HG03432 (cell line): ENCODE results near the gene RASD1.

Experiments used
- ATAC-seq: cut with Tn5 transposase; IDR thresholded peaks from one replicate; pipeline ENCODE4 v1.9.1; 2021; ENCODE audit warnings: mild to moderate bottlenecking, moderate library complexity; ENCODE audit not compliant: unreplicated experiment

RASD1 gene

DNA sequence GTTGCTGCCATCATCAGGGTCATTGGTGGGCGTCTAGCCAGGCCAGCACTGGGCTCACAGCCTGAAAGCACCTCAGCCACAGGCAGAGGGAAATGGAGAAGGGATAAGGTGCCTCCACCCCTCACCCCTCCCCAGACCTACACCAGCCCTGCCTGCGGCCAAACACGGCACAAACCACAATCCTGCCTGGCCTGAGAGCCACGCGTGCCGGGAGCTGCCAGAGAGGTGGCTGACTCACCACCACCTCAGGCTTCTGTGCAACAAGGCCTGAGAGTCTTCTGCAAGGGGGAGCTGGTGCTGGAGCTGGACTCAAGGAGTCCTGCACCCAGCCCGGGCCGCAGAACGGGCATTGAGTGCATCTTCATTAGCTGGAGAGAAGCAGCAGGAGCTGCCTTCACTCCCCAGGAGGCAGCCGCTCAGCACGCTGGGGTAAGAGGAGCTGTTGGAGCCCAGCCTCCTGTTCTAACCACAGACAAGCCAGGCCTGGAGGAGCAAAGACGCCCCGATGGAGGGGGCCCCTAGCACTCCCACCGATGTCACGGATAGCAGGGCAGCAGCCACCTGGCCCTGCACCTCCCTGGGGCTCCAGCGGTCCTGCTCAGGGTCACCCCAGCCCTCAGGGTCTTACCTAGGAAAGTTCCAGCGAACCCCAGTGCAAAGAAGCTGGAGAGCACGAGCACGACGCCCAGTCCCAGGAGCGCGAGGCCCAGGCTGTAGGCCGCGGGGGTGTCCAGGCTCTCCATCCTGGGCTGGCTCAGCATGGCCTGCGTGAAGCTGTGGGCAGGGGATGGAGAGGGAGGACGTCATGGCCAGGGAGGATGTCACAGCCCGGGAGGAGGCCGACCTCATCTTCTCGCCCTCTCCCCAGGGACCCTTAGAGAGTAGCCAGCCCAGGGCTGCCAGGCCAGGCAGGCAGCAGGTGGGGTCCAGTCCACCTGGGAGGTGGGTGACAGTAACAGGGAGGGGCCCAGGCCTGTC, 16.0 kb upstream of the RASD1 start:
- no peak for ATAC-seq

- no peak for ATAC-seq
These were observed 15.1 kb upstream of the RASD1 start for GRCh38 chr17:17511293-17511741.

GRCh38 chr17:17510456-17511292, 14.5 kb upstream of the RASD1 start:
- ATAC-seq = no peak

DNA sequence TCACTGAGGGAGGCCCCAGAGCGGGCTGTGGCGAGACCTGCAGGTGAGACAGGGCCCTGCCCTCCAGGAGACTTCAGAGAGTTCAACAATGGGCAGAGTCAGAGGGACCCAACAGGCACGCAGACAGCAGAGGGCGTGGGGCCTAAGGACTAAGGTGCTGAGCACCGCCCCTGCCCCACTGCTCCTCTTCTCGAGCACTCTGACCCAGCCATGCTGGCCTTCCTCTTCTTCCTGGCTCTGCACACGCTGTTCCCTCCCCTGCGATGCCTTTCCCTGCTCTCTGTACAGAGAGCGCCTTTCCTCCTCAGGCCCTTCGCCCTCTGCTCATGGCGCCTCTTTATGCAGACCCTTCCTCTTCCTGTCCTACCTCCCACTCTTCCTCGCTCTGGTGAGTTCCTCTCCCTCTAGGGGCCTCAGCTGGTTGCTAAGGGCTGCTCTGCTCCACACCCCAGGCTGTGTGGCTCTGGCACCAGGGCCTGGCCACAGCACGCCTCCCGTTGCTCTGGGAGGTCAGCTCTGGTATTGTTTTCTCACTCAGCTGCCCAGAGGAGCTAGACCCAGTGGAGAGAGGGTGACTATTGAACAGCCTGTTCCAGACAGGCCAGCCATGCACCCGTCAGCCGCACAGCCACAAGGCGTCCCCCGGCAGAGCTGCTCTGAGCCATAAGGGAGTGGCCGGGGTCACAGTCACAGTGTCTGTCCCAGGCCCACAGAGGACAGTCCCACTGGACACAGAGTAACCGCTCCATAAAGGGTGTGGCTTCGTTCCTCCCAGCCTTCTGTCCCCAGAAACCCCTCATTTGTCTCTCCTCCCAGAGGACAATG, 13.6 kb upstream of the RASD1 start:
- ATAC-seq = no peak

DNA sequence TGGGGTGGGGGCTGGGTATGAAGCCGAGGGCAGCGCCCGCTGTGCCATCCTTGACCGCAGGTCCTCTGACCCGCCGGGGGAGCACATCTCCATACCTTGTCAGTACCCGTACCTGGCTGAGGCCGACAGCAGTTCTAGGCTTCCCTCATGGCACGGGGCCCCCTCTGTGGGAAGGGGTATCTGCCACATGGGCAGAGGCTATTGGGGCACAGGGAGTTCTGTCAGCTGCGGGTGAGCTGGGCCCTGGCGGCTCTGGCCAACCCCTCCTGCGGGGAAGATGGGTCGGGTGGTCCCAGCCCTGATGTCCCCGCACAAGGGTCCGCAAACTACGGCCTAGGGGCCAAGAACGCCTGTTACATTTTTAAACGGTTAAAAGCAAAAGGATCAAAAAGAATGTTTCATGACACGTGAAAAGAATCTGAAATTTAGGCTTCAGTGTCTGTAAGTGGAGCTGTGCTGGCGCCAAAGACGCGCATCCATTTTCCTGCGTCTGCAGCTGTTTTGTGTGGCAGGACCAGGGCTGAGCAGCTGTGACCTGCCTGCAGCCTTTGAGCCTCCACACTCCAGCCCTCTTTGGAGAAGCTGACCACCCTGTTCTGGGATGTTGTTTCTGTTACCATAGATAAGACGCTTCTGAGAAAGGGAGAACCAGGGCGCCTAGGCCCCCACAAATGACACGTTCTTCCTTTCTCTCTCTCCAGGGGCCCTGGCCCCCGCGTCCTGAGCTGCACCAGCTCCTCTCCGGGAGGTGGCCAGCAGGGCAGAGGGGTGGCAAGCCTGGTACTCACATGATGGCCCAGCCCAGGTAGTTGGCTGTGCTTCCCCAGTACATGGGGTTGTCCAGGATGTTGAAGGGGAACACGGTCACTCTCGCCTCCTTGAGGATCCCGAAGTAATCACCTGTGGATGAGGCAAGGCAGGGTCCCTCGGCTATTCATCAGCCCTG, 12.7 kb upstream of the RASD1 start:
- ATAC-seq = no peak

DNA sequence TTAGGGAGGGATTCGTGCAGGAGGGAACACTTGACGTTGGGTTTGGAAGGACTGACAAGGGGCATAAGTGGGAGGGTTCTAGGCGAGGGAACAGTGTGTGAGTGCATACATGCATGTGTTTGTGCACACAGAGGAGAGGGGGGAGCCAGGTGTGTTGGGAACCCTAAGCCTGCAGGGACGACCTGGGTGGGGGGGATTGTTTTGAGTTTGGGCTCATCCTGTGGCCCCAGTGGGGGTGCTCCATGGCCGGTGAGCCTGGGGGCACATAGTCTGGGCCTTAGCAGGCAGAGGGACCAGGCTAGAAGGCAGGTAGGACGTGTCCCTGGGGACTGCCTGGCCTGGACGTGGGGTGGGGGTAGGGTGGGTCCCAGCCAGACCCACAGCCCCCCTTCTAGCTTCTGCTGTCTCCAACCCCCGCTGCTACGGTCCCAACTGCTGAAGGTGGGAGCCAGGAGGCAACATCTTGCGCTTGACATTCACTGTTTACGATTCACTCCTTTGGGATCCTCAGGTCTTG, 11.9 kb upstream of the RASD1 start:
- ATAC-seq = no peak

GRCh38 chr17:17507465-17508011, 11.3 kb upstream of the RASD1 start:
- no peak for ATAC-seq

GRCh38 chr17:17506893-17507464, 10.8 kb upstream of the RASD1 start:
- ATAC-seq = no peak

- no peak for ATAC-seq
These were observed 10.1 kb upstream of the RASD1 start for GRCh38 chr17:17506181-17506741.

- ATAC-seq = no peak
These were observed 9.5 kb upstream of the RASD1 start for GRCh38 chr17:17505610-17506171.

DNA sequence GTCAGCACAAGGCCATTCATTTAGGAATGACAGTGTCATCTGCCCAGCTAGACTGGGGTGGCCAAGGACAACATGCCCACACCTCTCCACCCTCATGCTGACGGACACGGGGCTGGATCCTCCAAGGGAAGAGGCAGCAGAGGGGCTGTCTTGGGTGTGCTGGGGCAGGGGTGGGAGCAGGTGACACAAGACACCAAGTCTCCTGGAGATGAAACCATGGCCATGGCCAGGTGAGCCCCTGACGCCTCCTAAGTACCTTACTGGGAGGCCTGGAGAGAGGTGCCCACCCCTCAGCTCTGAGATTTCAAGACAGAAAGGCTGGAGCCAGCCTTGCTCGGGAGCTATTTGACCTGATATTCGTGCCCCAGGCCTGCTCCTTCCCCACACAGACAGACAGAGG, 9.0 kb upstream of the RASD1 start:
- no peak for ATAC-seq

- ATAC-seq = no peak
These were observed 8.3 kb upstream of the RASD1 start for GRCh38 chr17:17504341-17505140.

DNA sequence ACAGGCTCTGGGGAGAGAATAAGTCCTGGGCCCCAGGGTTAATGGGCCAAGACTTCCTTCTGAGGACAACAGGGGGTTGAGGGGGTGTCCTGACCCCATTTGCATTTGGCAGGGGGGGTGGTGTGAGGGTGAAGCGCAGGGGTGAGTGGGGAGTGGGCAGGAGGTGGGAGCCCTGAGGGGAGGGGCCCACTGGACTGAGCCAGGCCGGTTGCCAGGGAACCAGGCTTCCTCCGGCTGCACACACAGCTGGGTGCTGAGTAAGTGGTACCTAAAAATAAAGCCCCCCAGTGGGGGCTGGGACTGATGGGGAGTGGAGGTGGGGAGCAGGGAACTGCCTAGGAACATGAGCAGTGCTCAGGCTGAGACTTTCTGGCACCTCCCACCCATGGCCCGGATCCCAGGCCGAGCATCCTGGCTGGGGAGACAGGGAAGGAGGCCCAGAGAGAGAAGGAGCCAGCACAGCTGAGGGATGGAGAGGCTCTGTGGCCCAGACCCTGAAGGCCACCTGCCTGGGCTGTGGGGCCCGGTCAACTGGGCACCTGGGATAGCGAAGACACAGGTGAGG, 7.5 kb upstream of the RASD1 start:
- ATAC-seq = no peak

- ATAC-seq = no peak
These were observed 6.8 kb upstream of the RASD1 start for GRCh38 chr17:17502741-17503565.

DNA sequence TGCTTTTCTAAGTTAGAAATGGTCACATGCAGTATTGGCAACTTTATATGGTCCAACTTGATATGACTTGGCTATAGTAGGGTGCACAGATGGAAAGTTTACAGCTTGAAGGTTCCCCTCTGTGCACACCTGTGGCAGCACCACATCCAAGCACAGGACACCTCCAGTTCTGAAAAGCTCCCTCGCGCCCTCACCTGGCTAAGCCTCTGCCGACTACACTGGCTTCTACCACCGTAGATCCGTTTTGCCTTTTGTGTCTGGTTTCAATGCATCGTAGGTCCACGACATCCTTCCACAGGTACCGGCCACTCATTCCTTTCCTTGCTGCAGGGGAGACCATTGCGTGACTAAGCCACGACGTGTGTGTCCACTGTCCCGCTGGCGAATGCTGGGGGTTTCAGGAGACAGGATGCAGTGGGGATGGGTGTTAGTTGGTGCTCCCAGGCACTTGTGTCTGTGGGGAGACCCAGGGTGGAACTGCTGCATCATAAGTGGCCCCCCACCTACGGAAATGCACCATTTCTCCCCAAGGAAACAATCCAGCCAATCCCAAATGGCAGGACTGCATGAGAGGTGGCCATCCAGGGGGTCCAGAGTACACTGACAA, 4.9 kb upstream of the RASD1 start:
- ATAC-seq = no peak
